Measurements from ENCODE around the gene ACP2.

DNA sequence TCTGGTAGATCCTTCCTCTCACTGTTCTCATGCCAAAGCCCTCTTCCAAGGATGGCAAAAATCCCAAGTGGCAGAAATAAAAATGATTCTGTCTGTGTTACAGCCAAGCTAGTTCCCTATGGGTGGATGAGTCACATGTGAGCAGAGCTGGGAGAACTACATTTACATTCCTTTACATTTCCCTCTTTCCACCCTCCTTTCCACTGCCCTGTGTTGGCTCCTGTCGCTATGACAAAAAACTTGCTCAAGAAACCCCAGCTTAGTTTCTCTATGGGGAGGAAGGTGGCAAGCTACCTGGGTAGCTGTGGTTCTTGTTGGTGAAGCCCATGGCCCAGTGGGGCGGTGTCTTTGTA, 44.0 kb downstream of the ACP2 start:
- TF ChIP-seq POLR2AphosphoS5 (IDR thresholded peaks at IDR 0.05) = no peak
- TF ChIP-seq, protein P1, sequence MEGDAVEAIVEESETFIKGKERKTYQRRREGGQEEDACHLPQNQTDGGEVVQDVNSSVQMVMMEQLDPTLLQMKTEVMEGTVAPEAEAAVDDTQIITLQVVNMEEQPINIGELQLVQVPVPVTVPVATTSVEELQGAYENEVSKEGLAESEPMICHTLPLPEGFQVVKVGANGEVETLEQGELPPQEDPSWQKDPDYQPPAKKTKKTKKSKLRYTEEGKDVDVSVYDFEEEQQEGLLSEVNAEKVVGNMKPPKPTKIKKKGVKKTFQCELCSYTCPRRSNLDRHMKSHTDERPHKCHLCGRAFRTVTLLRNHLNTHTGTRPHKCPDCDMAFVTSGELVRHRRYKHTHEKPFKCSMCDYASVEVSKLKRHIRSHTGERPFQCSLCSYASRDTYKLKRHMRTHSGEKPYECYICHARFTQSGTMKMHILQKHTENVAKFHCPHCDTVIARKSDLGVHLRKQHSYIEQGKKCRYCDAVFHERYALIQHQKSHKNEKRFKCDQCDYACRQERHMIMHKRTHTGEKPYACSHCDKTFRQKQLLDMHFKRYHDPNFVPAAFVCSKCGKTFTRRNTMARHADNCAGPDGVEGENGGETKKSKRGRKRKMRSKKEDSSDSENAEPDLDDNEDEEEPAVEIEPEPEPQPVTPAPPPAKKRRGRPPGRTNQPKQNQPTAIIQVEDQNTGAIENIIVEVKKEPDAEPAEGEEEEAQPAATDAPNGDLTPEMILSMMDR (IDR thresholded peaks at IDR 0.05) = no peak
